ENCODE measurements around the gene ERFL. TPM values are rescaled to one million over a fixed set of nuclear protein-coding genes. Genes with fewer than 3 reads are reported as not detected.
A peak's percentile ranks its signal among the peaks of the same experiment; 100 is the strongest.

ERFL gene
- total RNA-seq, 1 donor from 2014 or later, result 1.2 TPM

DNA sequence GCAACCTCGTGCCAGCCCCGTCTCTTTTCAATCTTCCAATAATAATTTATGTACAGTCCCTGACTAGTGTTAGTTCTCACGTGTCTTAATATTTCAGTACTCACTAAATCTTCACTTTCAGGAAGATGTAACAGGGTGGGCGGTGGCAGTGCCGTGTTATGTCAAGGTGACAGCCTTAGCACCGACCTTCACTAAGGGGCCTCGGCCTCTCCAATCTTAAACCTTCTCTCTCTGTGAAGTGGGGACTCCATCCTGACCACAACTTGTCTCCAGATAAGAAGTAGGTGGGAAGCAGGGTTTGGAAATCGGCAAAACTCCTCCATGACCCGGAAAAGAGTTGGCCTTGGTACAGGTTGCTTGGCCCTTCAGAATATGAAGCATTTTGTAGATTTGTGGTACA lies 66.4 kb downstream of the ERFL start:
- Mint-ChIP-seq H3K27ac (peak overlapping the region; percentile 95), H3K36me3 (ENCODE audit: insufficient read depth) (peaks cover 35% of the 10 kb centered on the region), H3K4me1 (ENCODE audit: low read depth) (peaks cover 29% of the 10 kb centered on the region), H3K4me3 (ENCODE audit: low read depth) (peak overlapping the region; percentile 87), H3K27me3 (peaks cover 4% of the 10 kb centered on the region), H3K9me3 (ENCODE audit: low read depth) (no peaks in the 10 kb centered on the region)
- TF ChIP-seq, protein P1, sequence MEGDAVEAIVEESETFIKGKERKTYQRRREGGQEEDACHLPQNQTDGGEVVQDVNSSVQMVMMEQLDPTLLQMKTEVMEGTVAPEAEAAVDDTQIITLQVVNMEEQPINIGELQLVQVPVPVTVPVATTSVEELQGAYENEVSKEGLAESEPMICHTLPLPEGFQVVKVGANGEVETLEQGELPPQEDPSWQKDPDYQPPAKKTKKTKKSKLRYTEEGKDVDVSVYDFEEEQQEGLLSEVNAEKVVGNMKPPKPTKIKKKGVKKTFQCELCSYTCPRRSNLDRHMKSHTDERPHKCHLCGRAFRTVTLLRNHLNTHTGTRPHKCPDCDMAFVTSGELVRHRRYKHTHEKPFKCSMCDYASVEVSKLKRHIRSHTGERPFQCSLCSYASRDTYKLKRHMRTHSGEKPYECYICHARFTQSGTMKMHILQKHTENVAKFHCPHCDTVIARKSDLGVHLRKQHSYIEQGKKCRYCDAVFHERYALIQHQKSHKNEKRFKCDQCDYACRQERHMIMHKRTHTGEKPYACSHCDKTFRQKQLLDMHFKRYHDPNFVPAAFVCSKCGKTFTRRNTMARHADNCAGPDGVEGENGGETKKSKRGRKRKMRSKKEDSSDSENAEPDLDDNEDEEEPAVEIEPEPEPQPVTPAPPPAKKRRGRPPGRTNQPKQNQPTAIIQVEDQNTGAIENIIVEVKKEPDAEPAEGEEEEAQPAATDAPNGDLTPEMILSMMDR (IDR thresholded peaks at IDR 0.05; ENCODE audit: unreplicated experiment), result no peak
- DNase-seq (ENCODE audit: low spot score, unreplicated experiment), result no peak

DNA sequence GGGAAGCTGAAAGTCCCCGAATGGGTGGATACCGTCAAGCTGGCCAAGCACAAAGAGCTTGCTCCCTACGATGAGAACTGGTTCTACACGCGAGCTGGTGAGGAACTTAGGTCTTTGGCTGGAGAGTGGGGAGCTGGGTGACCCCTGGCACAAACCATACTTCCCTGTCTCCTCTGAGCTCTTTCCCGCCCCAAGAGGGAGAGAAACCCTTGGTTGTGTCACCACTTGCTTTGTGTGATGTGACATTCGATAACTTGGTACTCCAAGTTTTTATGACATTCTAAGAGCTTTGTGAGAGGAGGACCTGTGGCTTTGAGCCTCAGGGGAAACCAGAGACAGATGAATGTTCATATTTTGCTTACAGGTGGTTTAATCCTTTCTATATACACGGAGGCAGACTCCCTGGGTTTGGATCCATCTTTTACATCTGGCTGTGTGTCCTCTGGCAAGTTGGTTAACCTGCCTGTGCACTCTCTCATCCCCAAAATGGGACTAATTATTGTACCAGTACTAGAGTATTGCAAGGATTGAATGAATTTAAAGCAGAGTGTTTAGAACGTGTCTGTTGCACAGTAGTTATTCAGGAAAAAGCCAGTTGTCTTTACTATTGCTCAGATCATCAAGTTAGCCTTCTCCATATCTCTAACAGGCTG lies 67.0 kb downstream of the ERFL start:
- DNase-seq (ENCODE audit: low spot score, unreplicated experiment), result no peak
- H3K27me3 Mint-ChIP-seq, result peaks cover 4% of the 10 kb centered on the region
- peaks cover 29% of the 10 kb centered on the region for H3K4me1 Mint-ChIP-seq (ENCODE audit: low read depth)
- peak overlapping the region; percentile 95 for H3K27ac Mint-ChIP-seq
- H3K4me3 Mint-ChIP-seq (ENCODE audit: low read depth), result peak overlapping the region; percentile 87
- peaks cover 34% of the 10 kb centered on the region for H3K36me3 Mint-ChIP-seq (ENCODE audit: insufficient read depth)
- TF ChIP-seq, protein P1 (IDR thresholded peaks at IDR 0.05; ENCODE audit: unreplicated experiment), result no peak
- no peaks in the 10 kb centered on the region for H3K9me3 Mint-ChIP-seq (ENCODE audit: low read depth)

DNA sequence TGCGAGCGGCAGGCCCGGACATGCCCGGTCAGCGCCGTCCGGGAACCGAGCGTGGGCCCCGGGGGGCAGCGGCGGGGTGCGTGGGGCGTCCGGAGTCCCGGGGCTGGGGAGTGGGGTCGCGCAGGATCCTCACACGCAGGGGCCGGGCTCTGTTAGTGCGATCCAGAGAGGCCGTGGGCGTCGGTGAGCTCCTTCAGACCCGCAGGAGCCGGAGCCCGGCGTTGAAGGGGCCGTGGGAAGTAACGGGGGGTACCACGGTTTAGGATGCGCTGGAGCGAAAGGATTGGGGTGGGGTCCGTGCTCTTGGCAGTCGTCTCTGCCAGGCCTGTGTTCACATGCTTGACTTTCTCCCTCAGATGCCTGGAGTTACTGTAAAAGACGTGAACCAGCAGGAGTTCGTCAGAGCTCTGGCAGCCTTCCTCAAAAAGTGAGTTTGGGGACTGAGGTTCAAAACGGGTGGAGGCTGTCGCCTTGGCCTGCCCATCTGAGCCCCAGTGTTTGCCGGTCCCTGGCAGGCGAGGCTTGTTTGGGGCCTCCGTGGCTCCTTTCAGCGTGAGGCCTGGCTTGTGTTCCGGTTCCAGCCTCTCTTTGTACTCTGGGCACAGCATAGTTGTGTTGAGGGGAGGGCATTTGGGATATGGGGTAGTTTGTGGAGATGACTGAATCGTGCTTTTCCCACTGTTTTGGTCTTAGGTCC lies 67.7 kb downstream of the ERFL start:
- Mint-ChIP-seq H3K36me3 (ENCODE audit: insufficient read depth) (peaks cover 32% of the 10 kb centered on the region), H3K9me3 (ENCODE audit: low read depth) (no peaks in the 10 kb centered on the region), H3K4me1 (ENCODE audit: low read depth) (peaks cover 29% of the 10 kb centered on the region), H3K27me3 (peaks cover 9% of the 10 kb centered on the region), H3K27ac (peak overlapping the region; percentile 95), H3K4me3 (ENCODE audit: low read depth) (peak overlapping the region; percentile 87)
- TF ChIP-seq, protein P1 (IDR thresholded peaks at IDR 0.05; ENCODE audit: unreplicated experiment), result no peak
- no peak for DNase-seq (ENCODE audit: low spot score, unreplicated experiment)

GRCh38 chr19:41859618-41860418 lies 68.4 kb downstream of the ERFL start, which contains the start of gene RPS19:
RPS19 (plus strand) TSS chr19:41860255; CDS start chr19:41860775, 520 bp downstream.
- H3K4me1 Mint-ChIP-seq (ENCODE audit: low read depth), result peaks cover 29% of the 10 kb centered on the region
- DNase-seq (ENCODE audit: low spot score, unreplicated experiment), result peak; percentile 96
- H3K36me3 Mint-ChIP-seq (ENCODE audit: insufficient read depth), result peaks cover 30% of the 10 kb centered on the region
- H3K27me3 Mint-ChIP-seq, result peaks cover 16% of the 10 kb centered on the region
- TF ChIP-seq, protein P1 (IDR thresholded peaks at IDR 0.05; ENCODE audit: unreplicated experiment), result peak; percentile 68
- H3K9me3 Mint-ChIP-seq (ENCODE audit: low read depth), result no peaks in the 10 kb centered on the region
- H3K27ac Mint-ChIP-seq, result peak within 1 kb of the TSS; percentile 99
- peak within 1 kb of the TSS; percentile 87 for H3K4me3 Mint-ChIP-seq (ENCODE audit: low read depth)

DNA sequence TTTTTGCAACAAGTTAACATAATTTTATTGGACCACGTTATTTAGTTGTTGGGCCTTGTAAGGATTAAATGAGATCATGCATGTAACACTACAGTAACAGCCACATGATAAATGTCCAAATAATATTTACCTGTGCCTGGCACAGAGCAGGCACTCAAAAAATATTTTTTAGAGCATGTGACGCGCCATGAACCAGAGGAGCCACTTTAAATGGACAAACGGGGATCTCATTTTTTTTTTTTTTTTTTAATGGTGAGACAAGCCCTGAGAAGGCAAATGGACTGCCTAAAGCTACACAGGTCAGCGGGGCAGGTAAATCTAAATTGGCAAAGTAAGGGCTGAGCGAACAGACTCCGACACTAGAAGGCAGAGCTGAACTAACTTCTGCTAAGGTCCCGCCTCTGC lies 69.0 kb downstream of the ERFL start:
- H3K36me3 Mint-ChIP-seq (ENCODE audit: insufficient read depth), result peaks cover 25% of the 10 kb centered on the region
- no peak for DNase-seq (ENCODE audit: low spot score, unreplicated experiment)
- TF ChIP-seq, protein P1 (IDR thresholded peaks at IDR 0.05; ENCODE audit: unreplicated experiment), result no peak
- peak overlapping the region; percentile 87 for H3K4me3 Mint-ChIP-seq (ENCODE audit: low read depth)
- H3K9me3 Mint-ChIP-seq (ENCODE audit: low read depth), result no peaks in the 10 kb centered on the region
- peaks cover 29% of the 10 kb centered on the region for H3K4me1 Mint-ChIP-seq (ENCODE audit: low read depth)
- H3K27ac Mint-ChIP-seq, result peak overlapping the region; percentile 99
- peaks cover 22% of the 10 kb centered on the region for H3K27me3 Mint-ChIP-seq
